B cell (primary cell): Measurements from ENCODE around the gene RRP1. TPM values are rescaled to one million over a fixed set of nuclear protein-coding genes. Genes with fewer than 3 reads are reported as not detected.

Source experiments
- ATAC-seq: fragments of 200-7000 bp; cut with Tn5 transposase; one replicate; pipeline ENCODE4 v1.10.0; 2021; ENCODE audit warnings: low read depth, mild to moderate bottlenecking, moderate number of reproducible peaks, moderate library complexity
- CTCF ChIA-PET: fragments of 350-600 bp; sonication (Branson Sonifier 250); formaldehyde crosslinking; loops from one replicate; lab custom pipeline; 2021; ENCODE audit warnings: antibody characterized with exemption, inconsistent platforms; lab: Charles Lee
- POLR2A ChIA-PET: fragments of 350-600 bp; sonication (Branson Sonifier 250); formaldehyde crosslinking; loops from one replicate; lab custom pipeline; 2021; ENCODE audit warnings: antibody characterized with exemption; lab: Charles Lee
- DNase-seq: peaks from one replicate; pipeline ENCODE4 v3.0.0; 2013
- H2AFZ ChIP-seq: 2 replicates; pipeline ENCODE4 v1.6.1; 2012; ENCODE audit warnings: mild to moderate bottlenecking, low read depth, low read length; ENCODE audit not compliant: insufficient read depth, poor library complexity, severe bottlenecking
- H3K27ac ChIP-seq, 2 donors: 1 replicate in 1 of 2; 2 replicates in 1 of 2; pipeline ENCODE4 v1.5.1; 2012 to 2013; ENCODE audit warnings: low read length in 2 of 2, mild to moderate bottlenecking in 2 of 2, moderate library complexity in 1 of 2
- H3K27me3 ChIP-seq, 4 experiments: fragments of 200-600 bp in 1 of 4; sonication (generic) in 1 of 4; replicated peaks in 1 of 4; 1 replicate in 2 of 4; 2 replicates in 2 of 4; pipeline versions ENCODE4 v1.6.1 to v1.7.0; 2013 to 2016; ENCODE audit warnings: low read length in 3 of 4, mild to moderate bottlenecking in 2 of 4, mixed read lengths in 1 of 4, moderate library complexity in 1 of 4; ENCODE audit not compliant: insufficient read depth in 4 of 4, control insufficient read depth in 3 of 4; ENCODE audit errors: control extremely low read depth in 1 of 4
- H3K36me3 ChIP-seq, 2 experiments: replicated peaks in 1 of 2; 1 replicate in 1 of 2; 2 replicates in 1 of 2; pipeline versions ENCODE4 v1.6.1 to v1.7.1; 2013; ENCODE audit warnings: low read length in 1 of 2; ENCODE audit not compliant: insufficient read depth in 2 of 2, control insufficient read depth in 1 of 2; ENCODE audit errors: control extremely low read depth in 1 of 2, extremely low read depth in 1 of 2
- H3K4me1 ChIP-seq, 2 donors: fragments of 200-600 bp in 1 of 2; sonication (generic) in 1 of 2; 1 replicate in 1 of 2; 2 replicates in 1 of 2; pipeline versions ENCODE4 v1.5.1 to v1.6.1; 2013 to 2017; ENCODE audit warnings: low read length in 2 of 2; ENCODE audit not compliant: control insufficient read depth in 2 of 2, insufficient read depth in 2 of 2
- H3K4me2 ChIP-seq: replicated peaks from 2 replicates; pipeline ENCODE3; 2012; ENCODE audit warnings: mild to moderate bottlenecking, low read depth, low read length; ENCODE audit not compliant: poor library complexity, severe bottlenecking
- H3K4me3 ChIP-seq, 5 experiments: fragments of 200-600 bp in 1 of 5; sonication (generic) in 1 of 5; 1 replicate in 3 of 5; 2 replicates in 2 of 5; pipeline versions ENCODE4 v1.5.1 to v1.7.0; 2011 to 2016; ENCODE audit warnings: low read length in 4 of 5, mild to moderate bottlenecking in 4 of 5, low read depth in 2 of 5, control low read depth in 1 of 5, moderate library complexity in 1 of 5; ENCODE audit not compliant: insufficient read depth in 1 of 5; ENCODE audit errors: control extremely low read depth in 1 of 5, extremely low read depth in 1 of 5
- H3K79me2 ChIP-seq: fragments of 200-600 bp; sonication (generic); one replicate; pipeline ENCODE4 v1.6.0; 2016; ENCODE audit warnings: low read length; ENCODE audit not compliant: control insufficient read depth, insufficient read depth
- H3K9ac ChIP-seq: fragments of 200-600 bp; sonication (generic); 2 replicates; pipeline ENCODE4 v1.6.1; 2017; ENCODE audit warnings: mild to moderate bottlenecking, low read length, moderate library complexity
- H3K9me3 ChIP-seq, 3 donors: one replicate each; pipeline versions ENCODE4 v1.6.1 to v1.7.1; 2013; ENCODE audit warnings: low read length in 2 of 3; ENCODE audit not compliant: control insufficient read depth in 2 of 3, insufficient read depth in 1 of 3; ENCODE audit errors: control extremely low read depth in 1 of 3
- H4K20me1 ChIP-seq: 2 replicates; pipeline ENCODE4 v1.6.0; 2012; ENCODE audit warnings: mild to moderate bottlenecking, low read length; ENCODE audit not compliant: insufficient read depth, control insufficient read depth, poor library complexity, severe bottlenecking
- H3K27ac Mint-ChIP-seq: one replicate; pipeline ENCODE4 v1.8.0; 2021; ENCODE audit warnings: mixed read lengths
- H3K27me3 Mint-ChIP-seq: one replicate; pipeline ENCODE4 v1.8.0; 2021; ENCODE audit warnings: mixed read lengths
- H3K4me1 Mint-ChIP-seq: one replicate; pipeline ENCODE4 v1.8.0; 2021; ENCODE audit warnings: mixed read lengths
- H3K4me3 Mint-ChIP-seq: one replicate; pipeline ENCODE4 v1.8.0; 2021; ENCODE audit warnings: mixed read lengths
- H3K9me3 Mint-ChIP-seq: one replicate; pipeline ENCODE4 v1.8.0; 2022; ENCODE audit warnings: mixed read lengths; ENCODE audit not compliant: insufficient read depth
- CTCF ChIP-seq: fragments of 200-600 bp; IDR thresholded peaks from one replicate; pipeline ENCODE4 v1.8.0; 2022; ENCODE audit warnings: antibody characterized with exemption, mild to moderate bottlenecking
- EZH2 ChIP-seq: IDR thresholded peaks from 2 replicates; pipeline ENCODE4 v1.6.1; 2012; ENCODE audit warnings: borderline replicate concordance, low read depth, mild to moderate bottlenecking, moderate library complexity, low read length; ENCODE audit not compliant: insufficient read depth, poor library complexity, severe bottlenecking
- WGBS: methylation state at CpG from one replicate; pipeline ENCODE4 v1.1.5; 2013; ENCODE audit warnings: missing lambda C conversion rate; ENCODE audit not compliant: insufficient coverage; 5-methylcytosine and 5-hydroxymethylcytosine counted together
- intact Hi-C: fragments of 100-400 bp; cut with micrococcal nuclease; formaldehyde crosslinking; loops from one replicate; pipeline ENCODE4 v1.10.0; 2022
- polyA plus RNA-seq: library from polyadenylated mRNA; depleted of rRNA; stranded (reverse); fragments of >200 nt; gene quantifications from 2 replicates; pipeline ENCODE4 v1.2.3, GENCODE V29; 2012
- total RNA-seq, 2 donors: library from RNA; stranded (reverse); fragments of 120-200 nt in 1 of 2; gene quantifications; 1 replicate in 1 of 2; 2 replicates in 1 of 2; pipeline versions ENCODE4 v1.2.3 to v1.2.4, GENCODE V29; 2013 to 2022

The RRP1 gene
- total and polyA plus RNA-seq, 2 donors (not counting 1 experiment from before 2014, with no cell fraction given): 9.6 to 27.8 TPM

- H3K4me1 ChIP-seq: peaks cover 3 to 10% of the 10 kb centered on the region in 2 donors
- ATAC-seq (no peak), DNase-seq (no peak)
- H2AFZ ChIP-seq: no peak overlapping the region
- H4K20me1 ChIP-seq: no peaks in the 10 kb centered on the region
- peaks cover 49% of the 10 kb centered on the region for H3K27me3 Mint-ChIP-seq
- no peak overlapping the region for H3K4me3 ChIP-seq
- ChIA-PET POLR2A (no interaction called here), CTCF (interaction anchor here (1.1 kb wide), 1 partner anchor 101 kb away, joined by 3 read pairs; no protein-coding TSS in a partner anchor)
- WGBS: 90% methylated on average over 5 of the region's 6 CpGs
- TF ChIP-seq CTCF (no peak), EZH2 (no peak)
- no peak overlapping the region for H3K4me2 ChIP-seq
- H3K4me3 Mint-ChIP-seq: no peak overlapping the region
- H3K79me2 ChIP-seq: no peaks in the 10 kb centered on the region
- H3K27ac Mint-ChIP-seq: no peak overlapping the region
- intact Hi-C loops: no loop called here
- H3K27ac ChIP-seq: no peak overlapping the region
- peaks cover 0 to 35% (median 5%) of the 10 kb centered on the region in 4 experiments for H3K27me3 ChIP-seq
- no peak overlapping the region for H3K9ac ChIP-seq
- no peaks in the 10 kb centered on the region for H3K4me1 Mint-ChIP-seq
- H3K9me3 Mint-ChIP-seq: no peaks in the 10 kb centered on the region
- no peaks in the 10 kb centered on the region for H3K36me3 ChIP-seq
- peaks cover 0 to 14% (median 0%) of the 10 kb centered on the region in 3 donors for H3K9me3 ChIP-seq
Measured at GRCh38 chr21:43836616-43837015, 47.2 kb downstream of the RRP1 start.

GRCh38 chr21:43840259-43840658 lies 50.9 kb downstream of the RRP1 start:
- Mint-ChIP-seq H3K27ac (no peak overlapping the region), H3K4me1 (peaks cover 5% of the 10 kb centered on the region), H3K9me3 (no peaks in the 10 kb centered on the region), H3K4me3 (no peak overlapping the region), H3K27me3 (peaks cover 32% of the 10 kb centered on the region)
- ChIA-PET CTCF (no interaction called here), POLR2A (no interaction called here)
- H3K79me2 ChIP-seq: no peaks in the 10 kb centered on the region
- no peaks in the 10 kb centered on the region for H3K9me3 ChIP-seq
- H3K27me3 ChIP-seq: peaks cover 0 to 15% (median 2%) of the 10 kb centered on the region in 4 experiments
- 94% methylated on average over 2 of the region's 3 CpGs for WGBS
- DNase-seq (no peak), ATAC-seq (no peak)
- no peak overlapping the region for H3K27ac ChIP-seq
- no peak overlapping the region for H3K4me3 ChIP-seq
- intact Hi-C loops: no loop called here
- H3K4me1 ChIP-seq: peaks cover 4% of the 10 kb centered on the region in 2 donors
- H3K9ac ChIP-seq: no peak overlapping the region
- no peak for TF ChIP-seq EZH2
- no peak overlapping the region for H3K4me2 ChIP-seq
- no peaks in the 10 kb centered on the region for H4K20me1 ChIP-seq
- no peak overlapping the region for H2AFZ ChIP-seq
- H3K36me3 ChIP-seq: no peaks in the 10 kb centered on the region
